DOHH2 (cell line): Measurements from ENCODE around the gene CBX3.

ENCODE experiments used
- H3F3A ChIP-seq: fragments of 200-600 bp; sonication (generic), shearing (Covaris generic); 2 replicates; pipeline ENCODE4 v1.6.0; 2016; ENCODE audit warnings: antibody characterized with exemption, mild to moderate bottlenecking; ENCODE audit not compliant: control insufficient read depth, insufficient read depth
- H3K27ac ChIP-seq: fragments of 200-600 bp; sonication (generic); 2 replicates; pipeline ENCODE4 v1.5.1; 2014; ENCODE audit warnings: low read depth, mild to moderate bottlenecking, low read length, moderate library complexity
- H3K27me3 ChIP-seq: fragments of 200-600 bp; sonication (generic); 2 replicates; pipeline ENCODE4 v1.6.1; 2014; ENCODE audit warnings: mild to moderate bottlenecking, low read length, mixed read lengths; ENCODE audit not compliant: control insufficient read depth
- H3K36me3 ChIP-seq: fragments of 200-600 bp; sonication (generic); 2 replicates; pipeline ENCODE4 v1.6.1; 2014; ENCODE audit warnings: mild to moderate bottlenecking, low read length, moderate library complexity, mixed read lengths; ENCODE audit not compliant: control insufficient read depth
- H3K4me1 ChIP-seq: fragments of 200-600 bp; sonication (generic); 2 replicates; pipeline ENCODE4 v1.6.1; 2014; ENCODE audit warnings: mild to moderate bottlenecking, low read length, mixed read lengths; ENCODE audit not compliant: control insufficient read depth
- H3K4me2 ChIP-seq: fragments of 200-600 bp; sonication (generic); 2 replicates; pipeline ENCODE4 v1.6.0; 2014; ENCODE audit warnings: mild to moderate bottlenecking, low read length, moderate library complexity
- H3K4me3 ChIP-seq: fragments of 200-600 bp; sonication (generic); 2 replicates; pipeline ENCODE4 v1.5.1; 2014; ENCODE audit warnings: mild to moderate bottlenecking, low read length, mixed read lengths
- H3K79me2 ChIP-seq: fragments of 200-600 bp; sonication (generic); 2 replicates; pipeline ENCODE4 v1.6.1; 2014; ENCODE audit warnings: mild to moderate bottlenecking, low read length, mixed read lengths; ENCODE audit not compliant: control insufficient read depth
- H3K9me2 ChIP-seq: fragments of 200-600 bp; sonication (generic); replicated peaks from 2 replicates; pipeline ENCODE4 v1.6.1; 2014; ENCODE audit warnings: mild to moderate bottlenecking, low read length, mixed read lengths; ENCODE audit not compliant: control insufficient read depth
- H3K9me3 ChIP-seq: fragments of 200-600 bp; sonication (generic); 2 replicates; pipeline ENCODE4 v1.6.1; 2014; ENCODE audit warnings: antibody characterized with exemption, low read length, mixed read lengths; ENCODE audit not compliant: control insufficient read depth, insufficient read depth
- H4K20me1 ChIP-seq: fragments of 200-600 bp; sonication (generic); 2 replicates; pipeline ENCODE4 v1.6.0; 2014; ENCODE audit warnings: low read depth, mild to moderate bottlenecking, antibody characterized with exemption, low read length, moderate library complexity; ENCODE audit not compliant: control insufficient read depth, insufficient read depth
- EZH2phosphoT487 ChIP-seq: fragments of 200-600 bp; sonication (generic); IDR thresholded peaks from 2 replicates; pipeline ENCODE4 v1.6.1; 2017; ENCODE audit warnings: borderline replicate concordance, mild to moderate bottlenecking, antibody characterized with exemption, low read length, moderate library complexity, mixed read lengths
- TF ChIP-seq, protein P1 (sequence below): fragments of 200-600 bp; sonication (generic); IDR thresholded peaks from one replicate; pipeline ENCODE4 v1.5.1; 2014; ENCODE audit warnings: antibody characterized with exemption, mild to moderate bottlenecking, low read depth, low read length; ENCODE audit not compliant: poor library complexity, severe bottlenecking

CBX3 gene

DNA sequence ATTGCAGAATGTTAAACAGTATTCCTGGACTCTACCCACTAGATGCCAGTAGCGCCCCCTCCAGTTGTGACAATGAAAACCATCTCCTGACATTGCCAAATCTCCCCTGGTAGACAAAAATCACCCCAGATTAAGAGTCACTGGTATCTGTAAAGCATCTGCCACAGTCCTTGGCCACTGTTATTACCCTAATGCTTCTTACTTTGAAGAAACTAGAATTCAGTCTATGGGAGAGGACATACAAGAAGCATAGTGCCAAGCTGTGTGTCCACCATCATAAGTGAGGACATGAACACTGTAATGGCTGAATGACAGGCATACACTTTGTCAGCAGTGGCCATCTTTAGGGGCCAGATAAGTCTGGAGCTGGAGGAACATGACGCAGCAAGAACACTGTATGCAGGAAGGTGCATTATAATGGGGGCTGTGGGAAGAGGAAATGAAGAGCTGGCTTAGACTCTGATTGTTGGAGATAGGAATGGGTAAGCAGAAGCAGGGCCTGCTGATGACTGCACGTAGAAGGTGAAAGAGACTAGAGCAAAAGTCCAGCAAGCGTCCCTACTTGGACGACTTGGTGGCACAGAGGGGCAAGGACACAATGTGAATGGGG, 32.5 kb downstream of the CBX3 start:
- no peaks in the 10 kb centered on the region for H3K4me1 ChIP-seq
- H3K9me3 ChIP-seq: no peaks in the 10 kb centered on the region
- no peaks in the 10 kb centered on the region for H3K79me2 ChIP-seq
- no peaks in the 10 kb centered on the region for H3K36me3 ChIP-seq
- H3K4me2 ChIP-seq: no peak overlapping the region
- no peak overlapping the region for H3K4me3 ChIP-seq
- H3K9me2 ChIP-seq: no peaks in the 10 kb centered on the region
- TF ChIP-seq, protein P1, sequence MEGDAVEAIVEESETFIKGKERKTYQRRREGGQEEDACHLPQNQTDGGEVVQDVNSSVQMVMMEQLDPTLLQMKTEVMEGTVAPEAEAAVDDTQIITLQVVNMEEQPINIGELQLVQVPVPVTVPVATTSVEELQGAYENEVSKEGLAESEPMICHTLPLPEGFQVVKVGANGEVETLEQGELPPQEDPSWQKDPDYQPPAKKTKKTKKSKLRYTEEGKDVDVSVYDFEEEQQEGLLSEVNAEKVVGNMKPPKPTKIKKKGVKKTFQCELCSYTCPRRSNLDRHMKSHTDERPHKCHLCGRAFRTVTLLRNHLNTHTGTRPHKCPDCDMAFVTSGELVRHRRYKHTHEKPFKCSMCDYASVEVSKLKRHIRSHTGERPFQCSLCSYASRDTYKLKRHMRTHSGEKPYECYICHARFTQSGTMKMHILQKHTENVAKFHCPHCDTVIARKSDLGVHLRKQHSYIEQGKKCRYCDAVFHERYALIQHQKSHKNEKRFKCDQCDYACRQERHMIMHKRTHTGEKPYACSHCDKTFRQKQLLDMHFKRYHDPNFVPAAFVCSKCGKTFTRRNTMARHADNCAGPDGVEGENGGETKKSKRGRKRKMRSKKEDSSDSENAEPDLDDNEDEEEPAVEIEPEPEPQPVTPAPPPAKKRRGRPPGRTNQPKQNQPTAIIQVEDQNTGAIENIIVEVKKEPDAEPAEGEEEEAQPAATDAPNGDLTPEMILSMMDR: peak; percentile 39
- TF ChIP-seq EZH2phosphoT487: no peak
- no peaks in the 10 kb centered on the region for H3F3A ChIP-seq
- peaks cover 18% of the 10 kb centered on the region for H3K27me3 ChIP-seq
- H3K27ac ChIP-seq: no peak overlapping the region
- H4K20me1 ChIP-seq: no peaks in the 10 kb centered on the region

DNA sequence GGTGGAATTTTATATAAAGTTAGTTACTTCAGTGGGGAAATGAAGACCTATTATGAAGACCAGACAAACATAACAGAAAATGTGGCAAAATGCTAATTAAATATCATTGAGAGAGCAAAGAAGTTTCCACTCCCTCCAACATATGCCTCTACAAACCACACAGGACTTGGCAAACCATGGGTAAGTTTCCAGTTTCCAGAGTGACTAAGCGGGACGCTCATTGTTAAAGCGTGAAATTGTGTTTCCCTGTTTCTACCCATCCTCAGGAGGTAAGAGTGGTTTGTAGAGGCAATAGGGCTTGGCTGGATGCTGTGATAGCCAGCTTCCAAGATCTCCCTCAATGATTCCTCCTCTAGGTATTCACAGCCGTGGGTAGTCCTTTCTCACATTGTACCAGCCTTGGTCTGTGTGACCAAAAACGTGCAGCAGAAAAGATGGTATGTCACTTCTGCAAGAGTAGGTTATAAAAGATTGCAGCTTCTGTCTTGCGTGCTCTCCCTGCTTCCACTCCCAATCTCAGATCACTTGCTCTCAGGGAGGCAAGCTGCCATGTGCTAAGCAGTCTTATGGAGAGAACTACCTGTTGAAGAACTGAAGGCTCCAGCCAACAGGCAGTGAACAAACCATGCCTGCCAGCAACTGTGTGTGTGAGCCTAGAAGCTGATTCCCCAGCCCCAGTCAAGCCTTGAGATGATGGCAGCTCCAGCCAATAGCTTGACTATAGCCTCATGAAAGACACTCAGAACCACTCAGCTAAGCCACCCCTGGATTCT, 35.7 kb downstream of the CBX3 start:
- no peaks in the 10 kb centered on the region for H3F3A ChIP-seq
- H3K36me3 ChIP-seq: no peaks in the 10 kb centered on the region
- H3K4me3 ChIP-seq: no peak overlapping the region
- no peaks in the 10 kb centered on the region for H3K9me2 ChIP-seq
- no peaks in the 10 kb centered on the region for H4K20me1 ChIP-seq
- TF ChIP-seq, protein P1: no peak
- H3K4me1 ChIP-seq: no peaks in the 10 kb centered on the region
- H3K27ac ChIP-seq: no peak overlapping the region
- no peaks in the 10 kb centered on the region for H3K79me2 ChIP-seq
- H3K27me3 ChIP-seq: peaks cover 19% of the 10 kb centered on the region
- H3K9me3 ChIP-seq: no peaks in the 10 kb centered on the region
- no peak overlapping the region for H3K4me2 ChIP-seq

DNA sequence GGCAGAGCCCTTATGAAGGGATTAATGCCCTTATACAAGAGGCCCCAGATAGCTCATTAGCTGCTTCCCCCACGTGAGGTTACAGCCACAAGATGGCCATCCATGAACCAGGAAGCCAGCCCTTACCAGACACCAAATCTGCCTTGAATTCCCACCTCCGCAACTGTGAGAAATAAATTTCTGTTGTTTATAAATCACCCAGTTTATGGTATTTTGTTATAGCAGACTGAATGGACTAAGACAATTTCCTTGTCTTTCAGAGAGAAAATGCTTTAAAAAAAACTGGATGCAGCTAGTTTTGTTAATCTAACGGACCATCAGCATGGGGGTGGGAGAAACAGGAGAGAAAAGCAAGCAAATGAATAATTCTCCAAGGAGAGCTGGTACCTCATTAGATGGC, 36.5 kb downstream of the CBX3 start:
- H3K4me3 ChIP-seq: no peak overlapping the region
- H3K79me2 ChIP-seq: no peaks in the 10 kb centered on the region
- no peaks in the 10 kb centered on the region for H3K9me2 ChIP-seq
- TF ChIP-seq, protein P1: no peak
- no peaks in the 10 kb centered on the region for H4K20me1 ChIP-seq
- H3K27me3 ChIP-seq: peaks cover 19% of the 10 kb centered on the region
- no peaks in the 10 kb centered on the region for H3F3A ChIP-seq
- H3K36me3 ChIP-seq: no peaks in the 10 kb centered on the region
- H3K4me2 ChIP-seq: no peak overlapping the region
- H3K4me1 ChIP-seq: no peaks in the 10 kb centered on the region
- no peaks in the 10 kb centered on the region for H3K9me3 ChIP-seq
- no peak overlapping the region for H3K27ac ChIP-seq
